Thyroid gland (tissue), 4 donors: ENCODE data around the gene THAP7.

Experiments
- CTCF ChIP-seq, 6 experiments: fragments of 200-600 bp in 3 of 6; fragments of 450-650 bp in 3 of 6; sonication (generic) in 3 of 6; IDR thresholded peaks; one replicate each; pipeline ENCODE4 v1.5.1; 2016 to 2019; ENCODE audit warnings: antibody characterized with exemption in 6 of 6, mild to moderate bottlenecking in 2 of 6, inconsistent platforms in 1 of 6, moderate library complexity in 1 of 6
- POLR2A ChIP-seq, 2 donors: fragments of 450-650 bp; IDR thresholded peaks; one replicate each; pipeline ENCODE4 v1.6.1; 2017; ENCODE audit warnings: antibody characterized with exemption in 2 of 2, mild to moderate bottlenecking in 2 of 2, moderate library complexity in 1 of 2

DNA sequence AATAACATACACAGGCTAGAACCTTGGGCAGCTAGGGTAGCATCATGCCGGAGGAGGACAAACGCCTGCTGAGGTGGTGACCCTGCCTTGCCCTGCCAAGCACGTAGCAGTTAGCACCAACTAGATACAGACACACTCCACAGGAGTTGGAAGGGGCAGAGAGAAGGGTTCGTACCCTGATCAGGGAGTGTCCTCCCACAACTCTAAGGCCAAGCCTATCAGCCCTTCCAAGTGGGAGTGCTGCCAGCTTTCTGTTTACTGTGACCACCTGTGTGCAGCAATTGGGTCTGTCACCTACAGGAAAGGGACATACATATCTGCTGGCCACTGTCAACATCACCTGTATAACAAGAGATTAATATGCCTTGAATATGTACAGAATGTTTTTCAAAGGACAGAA is 1.9 kb upstream of the THAP7 start:
- TF ChIP-seq CTCF (IDR thresholded peaks at IDR 0.05), result no peak
- TF ChIP-seq POLR2A (IDR thresholded peaks at IDR 0.05), result no peak
